ENCODE results near the gene TTC36. TPM values are rescaled to one million over a fixed set of nuclear protein-coding genes. Genes with fewer than 3 reads are reported as not detected.

TTC36 gene
- total RNA-seq, 1 experiment from 2014 or later = 1.6 TPM

GRCh38 chr11:118526688-118527087, 586 bp upstream of the TTC36 start:
- Histone ChIP-seq H2AFZ (ENCODE audit: low read length) (no peak overlapping the region), H3K79me2 (ENCODE audit: insufficient read depth, low read length) (no peaks in the 10 kb centered on the region), H4K5ac (ENCODE audit: insufficient read length, low read depth, low read length) (no peak overlapping the region), H3K23ac (ENCODE audit: insufficient read length, low read depth, low read length) (no peak overlapping the region), H2BK20ac (ENCODE audit: low read depth, low read length, poor library complexity, severe bottlenecking) (no peak overlapping the region), H3K4me2 (ENCODE audit: insufficient read depth, insufficient read length, low read length) (no peak overlapping the region), H3K4ac (ENCODE audit: low read depth, low read length) (no peak overlapping the region), H3K23me2 (ENCODE audit: insufficient read length, low read depth, low read length, poor library complexity, severe bottlenecking) (peaks cover 10% of the 10 kb centered on the region), H2BK15ac (ENCODE audit: low read depth, low read length) (no peak overlapping the region), H3T11ph (ENCODE audit: low read length) (no peak overlapping the region), H4K91ac (ENCODE audit: insufficient read length, low read depth, low read length) (no peak overlapping the region), H3K9me3 (ENCODE audit: control insufficient read depth, low read depth, low read length) (no peaks in the 10 kb centered on the region), H2BK12ac (ENCODE audit: insufficient read length, low read depth, low read length) (no peak overlapping the region), H2BK5ac (ENCODE audit: insufficient read length, low read length) (no peak overlapping the region), H2BK120ac (ENCODE audit: low read depth, low read length, poor library complexity, severe bottlenecking) (no peak overlapping the region), H3K9ac (ENCODE audit: extremely low read depth, insufficient read length, low read length) (no peak overlapping the region), H2AK5ac (ENCODE audit: insufficient read length, low read length) (no peak overlapping the region), H4K8ac (replicated peaks; ENCODE audit: insufficient read length, low read depth, low read length) (no peak overlapping the region), H3K14ac (ENCODE audit: insufficient read depth, low read length) (no peak overlapping the region), H3K18ac (ENCODE audit: insufficient read length, low read depth, low read length) (no peak overlapping the region), H3K4me1 (ENCODE audit: insufficient read depth, low read length) (no peaks in the 10 kb centered on the region; the same call in 1 of the 2 replicates), H4K20me1 (ENCODE audit: control insufficient read depth, insufficient read depth, insufficient read length) (no peaks in the 10 kb centered on the region), H3K27ac (ENCODE audit: insufficient read length, low read depth, low read length) (no peak overlapping the region), H3K56ac (ENCODE audit: insufficient read length, low read depth, low read length) (no peak overlapping the region), H3K79me1 (ENCODE audit: insufficient read depth, low read depth, low read length, poor library complexity, severe bottlenecking) (no peaks in the 10 kb centered on the region), H3K27me3 (ENCODE audit: insufficient read depth, low read length) (no peaks in the 10 kb centered on the region)
- Mint-ChIP-seq H3K27ac (no peak overlapping the region; a peak in 1 of 7 replicates), H3K27me3 (ENCODE audit: low read depth) (peaks cover 5% of the 10 kb centered on the region; the same call in 1 of the 2 replicates), H3K4me1 (peaks cover 33 to 37% of the 10 kb centered on the region in 2 experiments), H3K36me3 (ENCODE audit: insufficient read depth in 1 of 3, low read depth in 3 of 3) (peaks cover 12 to 36% (median 31%) of the 10 kb centered on the region in 3 experiments; a peak in 6 of 7 replicates), H3K4me3 (no peak overlapping the region), H3K9me3 (no peaks in the 10 kb centered on the region)
- WGBS (ENCODE audit: extremely low coverage, insufficient read length, low lambda C conversion rate) = no CpG with 5 or more reads among the region's 2 CpGs
- no peak for DNase-seq
- no peak for TF ChIP-seq CTCF (conservative IDR thresholded peaks at IDR 0.05)
